Tibial nerve (tissue), 3 donors: Measurements from ENCODE around the gene PRKCB.

ENCODE experiments used
- POLR2A ChIP-seq, 2 donors: fragments of 450-650 bp; IDR thresholded peaks; one replicate each; pipeline ENCODE4 v1.6.1; 2017; ENCODE audit warnings: antibody characterized with exemption in 2 of 2, mild to moderate bottlenecking in 2 of 2, moderate library complexity in 2 of 2
- TF ChIP-seq, protein P1 (sequence below), 5 experiments: fragments of 200-600 bp in 3 of 5; fragments of 450-650 bp in 2 of 5; sonication (generic) in 3 of 5; IDR thresholded peaks; one replicate each; pipeline ENCODE4 v1.5.1; 2016 to 2019; ENCODE audit warnings: antibody characterized with exemption in 5 of 5, mild to moderate bottlenecking in 3 of 5, moderate library complexity in 2 of 5

DNA sequence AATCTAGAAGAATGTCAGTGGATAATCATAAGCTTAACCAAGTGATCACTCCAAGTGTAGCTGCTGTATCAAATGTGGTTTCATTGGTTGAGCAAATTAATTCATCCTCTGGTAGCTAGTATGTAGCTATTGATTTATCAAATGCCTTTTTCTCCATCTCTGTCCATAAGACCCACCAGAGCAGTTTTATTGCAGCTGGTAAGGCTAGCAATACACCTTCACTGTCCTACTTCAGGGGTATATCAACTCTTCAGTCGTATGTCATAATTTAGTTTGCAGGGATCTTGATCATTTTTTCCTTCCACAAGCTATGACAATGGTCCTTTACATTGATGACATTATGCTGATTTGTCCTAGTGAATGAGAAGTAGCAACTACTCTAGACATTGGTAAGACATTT, 158.8 kb downstream of the PRKCB start:
- TF ChIP-seq, protein P1, sequence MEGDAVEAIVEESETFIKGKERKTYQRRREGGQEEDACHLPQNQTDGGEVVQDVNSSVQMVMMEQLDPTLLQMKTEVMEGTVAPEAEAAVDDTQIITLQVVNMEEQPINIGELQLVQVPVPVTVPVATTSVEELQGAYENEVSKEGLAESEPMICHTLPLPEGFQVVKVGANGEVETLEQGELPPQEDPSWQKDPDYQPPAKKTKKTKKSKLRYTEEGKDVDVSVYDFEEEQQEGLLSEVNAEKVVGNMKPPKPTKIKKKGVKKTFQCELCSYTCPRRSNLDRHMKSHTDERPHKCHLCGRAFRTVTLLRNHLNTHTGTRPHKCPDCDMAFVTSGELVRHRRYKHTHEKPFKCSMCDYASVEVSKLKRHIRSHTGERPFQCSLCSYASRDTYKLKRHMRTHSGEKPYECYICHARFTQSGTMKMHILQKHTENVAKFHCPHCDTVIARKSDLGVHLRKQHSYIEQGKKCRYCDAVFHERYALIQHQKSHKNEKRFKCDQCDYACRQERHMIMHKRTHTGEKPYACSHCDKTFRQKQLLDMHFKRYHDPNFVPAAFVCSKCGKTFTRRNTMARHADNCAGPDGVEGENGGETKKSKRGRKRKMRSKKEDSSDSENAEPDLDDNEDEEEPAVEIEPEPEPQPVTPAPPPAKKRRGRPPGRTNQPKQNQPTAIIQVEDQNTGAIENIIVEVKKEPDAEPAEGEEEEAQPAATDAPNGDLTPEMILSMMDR (IDR thresholded peaks at IDR 0.05) = no peak
- no peak for TF ChIP-seq POLR2A (IDR thresholded peaks at IDR 0.05)
